ENCODE measurements around the gene SIL1.

The SIL1 gene

GRCh38 chr5:138901716-138902115 is 296.5 kb downstream of the SIL1 start:
- no peak for DNase-seq

- DNase-seq: no peak
These were observed 297.7 kb downstream of the SIL1 start for GRCh38 chr5:138900281-138900965.

GRCh38 chr5:138898742-138899141 is 299.4 kb downstream of the SIL1 start:
- no peak for DNase-seq

GRCh38 chr5:138898299-138898698 is 299.9 kb downstream of the SIL1 start:
- DNase-seq: no peak
